AG04450 (cell line): ENCODE results near the gene PTPRT. TPM values are rescaled to one million over a fixed set of nuclear protein-coding genes. Genes with fewer than 3 reads are reported as not detected.
"Not testable (repeated sequence)": the region's sequence is repeated elsewhere in the genome, so short reads cannot be mapped to it uniquely, and the experiment has no call there.

Experiments used
- CTCF ChIA-PET: fragments of 300-600, 350-600 bp; formaldehyde crosslinking; extraction: SDS; loops from one replicate; lab custom pipeline; 2022; ENCODE audit warnings: antibody characterized with exemption, inconsistent platforms; lab: Charles Lee
- POLR2A ChIA-PET: fragments of 350-600 bp; formaldehyde crosslinking; extraction: SDS; loops from one replicate; lab custom pipeline; 2021; ENCODE audit warnings: antibody characterized with exemption, inconsistent platforms; lab: Yijun Ruan, JAX
- DNase-seq: peaks from one replicate; pipeline ENCODE4 v3.0.0-alpha.2; 2011; ENCODE audit warnings: low read depth, low spot score
- H3K27ac ChIP-seq: one replicate; pipeline ENCODE4 v1.5.1; 2012; ENCODE audit warnings: low read depth, low read length, control low read depth
- H3K27me3 ChIP-seq: one replicate; pipeline ENCODE4 v1.6.0; 2012; ENCODE audit warnings: low read length; ENCODE audit not compliant: control insufficient read depth, insufficient read depth
- H3K4me3 ChIP-seq: 2 replicates; pipeline ENCODE4 v1.5.1; 2011; ENCODE audit warnings: mild to moderate bottlenecking, low read depth, low read length, control low read depth
- H3K9me3 ChIP-seq: 2 replicates; pipeline ENCODE4 v1.5.1; 2012; ENCODE audit warnings: low read length; ENCODE audit not compliant: control insufficient read depth, insufficient read depth
- polyA plus RNA-seq: library from polyadenylated mRNA; depleted of rRNA; stranded (reverse); fragments of >200 nt; gene quantifications from 2 replicates; pipeline ENCODE4 v1.2.3, GENCODE V29; 2011
- TF ChIP-seq, protein P1 (sequence below): IDR thresholded peaks from 2 replicates; pipeline ENCODE4 v1.5.1; 2011; ENCODE audit warnings: low read depth, low read length, control low read depth, inconsistent platforms

PTPRT gene
- polyA plus RNA-seq, 1 experiment: not detected

GRCh38 chr20:42218621-42219374, 970.9 kb downstream of the PTPRT start:
- ChIA-PET POLR2A (no interaction called here), CTCF (no interaction called here)
- TF ChIP-seq, protein P1, sequence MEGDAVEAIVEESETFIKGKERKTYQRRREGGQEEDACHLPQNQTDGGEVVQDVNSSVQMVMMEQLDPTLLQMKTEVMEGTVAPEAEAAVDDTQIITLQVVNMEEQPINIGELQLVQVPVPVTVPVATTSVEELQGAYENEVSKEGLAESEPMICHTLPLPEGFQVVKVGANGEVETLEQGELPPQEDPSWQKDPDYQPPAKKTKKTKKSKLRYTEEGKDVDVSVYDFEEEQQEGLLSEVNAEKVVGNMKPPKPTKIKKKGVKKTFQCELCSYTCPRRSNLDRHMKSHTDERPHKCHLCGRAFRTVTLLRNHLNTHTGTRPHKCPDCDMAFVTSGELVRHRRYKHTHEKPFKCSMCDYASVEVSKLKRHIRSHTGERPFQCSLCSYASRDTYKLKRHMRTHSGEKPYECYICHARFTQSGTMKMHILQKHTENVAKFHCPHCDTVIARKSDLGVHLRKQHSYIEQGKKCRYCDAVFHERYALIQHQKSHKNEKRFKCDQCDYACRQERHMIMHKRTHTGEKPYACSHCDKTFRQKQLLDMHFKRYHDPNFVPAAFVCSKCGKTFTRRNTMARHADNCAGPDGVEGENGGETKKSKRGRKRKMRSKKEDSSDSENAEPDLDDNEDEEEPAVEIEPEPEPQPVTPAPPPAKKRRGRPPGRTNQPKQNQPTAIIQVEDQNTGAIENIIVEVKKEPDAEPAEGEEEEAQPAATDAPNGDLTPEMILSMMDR: no peak
- Histone ChIP-seq H3K27me3 (no peaks in the 10 kb centered on the region), H3K4me3 (no peak overlapping the region), H3K9me3 (peaks cover 39% of the 10 kb centered on the region), H3K27ac (no peak overlapping the region)
- no peak for DNase-seq

- H3K27me3 ChIP-seq: no peaks in the 10 kb centered on the region
- DNase-seq: no peak
- ChIA-PET CTCF (no interaction called here), POLR2A (no interaction called here)
- no peak overlapping the region for H3K27ac ChIP-seq
- no peak overlapping the region for H3K4me3 ChIP-seq
- peaks cover 31% of the 10 kb centered on the region; the same call in 1 of the 2 replicates for H3K9me3 ChIP-seq
- TF ChIP-seq, protein P1: no peak
Measured at GRCh38 chr20:42214074-42214473, 975.6 kb downstream of the PTPRT start.

DNA sequence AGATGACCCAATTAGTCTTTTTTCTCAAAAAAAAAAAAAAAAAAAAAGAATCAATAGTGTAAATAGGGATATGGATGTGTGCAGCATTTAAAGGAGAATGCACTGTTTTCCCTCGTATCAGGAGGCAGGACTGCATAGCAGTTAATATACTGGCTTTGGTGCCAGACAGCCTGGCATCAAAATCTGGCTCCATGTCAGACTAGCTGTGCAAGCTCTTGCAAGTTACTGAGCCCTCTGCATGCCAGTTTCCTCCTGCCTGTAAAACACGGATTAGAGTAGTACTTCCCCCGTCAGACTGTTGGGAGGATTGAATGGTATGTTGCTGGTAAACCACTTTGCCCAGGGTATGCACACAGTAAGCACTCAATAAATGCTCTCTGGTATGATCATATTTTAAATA, 977.3 kb downstream of the PTPRT start:
- ChIA-PET POLR2A (no interaction called here), CTCF (no interaction called here)
- DNase-seq: no peak
- no peaks in the 10 kb centered on the region for H3K27me3 ChIP-seq
- no peak overlapping the region for H3K27ac ChIP-seq
- TF ChIP-seq, protein P1: no peak
- H3K9me3 ChIP-seq: peaks cover 20% of the 10 kb centered on the region; the same call in 1 of the 2 replicates
- no peak overlapping the region for H3K4me3 ChIP-seq

GRCh38 chr20:42206557-42206956, 983.1 kb downstream of the PTPRT start:
- H3K27ac ChIP-seq, CTCF ChIA-PET, DNase-seq, H3K27me3 ChIP-seq, POLR2A ChIA-PET, H3K4me3 ChIP-seq: not testable (repeated sequence)
- peaks cover 19% of the 10 kb centered on the region for H3K9me3 ChIP-seq

DNA sequence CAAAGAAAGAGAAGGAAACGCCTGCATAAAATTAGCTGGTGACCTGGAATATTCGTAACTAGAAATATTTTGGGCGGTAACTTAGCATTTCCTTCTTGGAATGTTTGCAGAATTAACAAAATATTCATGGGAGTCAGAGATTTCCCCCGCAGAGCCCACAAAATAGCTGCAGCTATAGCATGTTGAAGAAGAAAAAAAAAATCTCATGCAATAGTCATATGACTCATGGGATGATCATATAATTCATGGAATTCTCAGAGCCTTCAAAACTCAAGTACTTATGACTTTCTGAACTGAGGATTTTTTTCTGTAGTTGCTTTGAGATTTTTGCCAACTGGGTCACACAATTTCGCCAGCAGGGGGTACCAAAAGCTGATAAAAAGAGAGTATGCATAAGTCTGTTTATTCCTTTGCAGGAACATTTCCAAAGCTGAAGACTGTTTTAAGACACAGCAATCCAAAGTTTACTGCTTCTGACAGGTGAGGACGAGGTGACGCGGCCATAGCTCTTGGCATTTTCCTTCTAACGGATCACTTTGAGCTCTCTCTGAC, 985.5 kb downstream of the PTPRT start:
- POLR2A ChIA-PET: no interaction called here
- no peak for DNase-seq
- Histone ChIP-seq H3K27ac (no peak overlapping the region), H3K9me3 (peaks cover 35% of the 10 kb centered on the region), H3K27me3 (no peaks in the 10 kb centered on the region), H3K4me3 (no peak overlapping the region)
- TF ChIP-seq, protein P1: no peak
- CTCF ChIA-PET: no interaction called here
